HL-60/S4 (cell line): Measurements from ENCODE around the gene CTNNA3.

Experiments
- in situ Hi-C: fragments of 300-500 bp; cut with MboI; formaldehyde crosslinking; loops from 2 replicates; pipeline ENCODE4 v1.14.3; 2022; ENCODE audit warnings: low sequenced_read_pairs

The CTNNA3 gene

GRCh38 chr10:66717231-66717981 is 978.6 kb downstream of the CTNNA3 start:
- in situ Hi-C loops = no loop called here

GRCh38 chr10:66714741-66715140 is 981.3 kb downstream of the CTNNA3 start:
- in situ Hi-C loops = no loop called here

GRCh38 chr10:66713387-66713786 is 982.6 kb downstream of the CTNNA3 start:
- in situ Hi-C loops = no loop called here

GRCh38 chr10:66698069-66698468 is 997.9 kb downstream of the CTNNA3 start:
- in situ Hi-C loops = no loop called here

GRCh38 chr10:66695046-66695445 is 1000.9 kb downstream of the CTNNA3 start:
- in situ Hi-C loops = no loop called here

- in situ Hi-C loops = no loop called here
Measured at GRCh38 chr10:66684581-66684980, 1011.4 kb downstream of the CTNNA3 start.

- in situ Hi-C loops = no loop called here
Measured at GRCh38 chr10:66680886-66681285, 1015.1 kb downstream of the CTNNA3 start.

GRCh38 chr10:66678521-66678920 is 1017.5 kb downstream of the CTNNA3 start:
- in situ Hi-C loops = no loop called here

GRCh38 chr10:66673071-66673470 is 1022.9 kb downstream of the CTNNA3 start:
- in situ Hi-C loops = no loop called here

- in situ Hi-C loops = no loop called here
Measured at GRCh38 chr10:66671562-66671961, 1024.4 kb downstream of the CTNNA3 start.

- in situ Hi-C loops = no loop called here
Measured at GRCh38 chr10:66671064-66671463, 1024.9 kb downstream of the CTNNA3 start.

GRCh38 chr10:66656499-66656898 is 1039.5 kb downstream of the CTNNA3 start:
- in situ Hi-C loops = no loop called here

GRCh38 chr10:66654861-66655260 is 1041.1 kb downstream of the CTNNA3 start:
- in situ Hi-C loops = no loop called here

GRCh38 chr10:66651308-66652082 is 1044.5 kb downstream of the CTNNA3 start:
- in situ Hi-C loops = no loop called here

- in situ Hi-C loops = no loop called here
Measured at GRCh38 chr10:66649626-66650025, 1046.4 kb downstream of the CTNNA3 start.

- in situ Hi-C loops = no loop called here
Measured at GRCh38 chr10:66642217-66642616, 1053.8 kb downstream of the CTNNA3 start.

- in situ Hi-C loops = no loop called here
Measured at GRCh38 chr10:66639371-66639770, 1056.6 kb downstream of the CTNNA3 start.

- in situ Hi-C loops = no loop called here
Measured at GRCh38 chr10:66637273-66638036, 1058.5 kb downstream of the CTNNA3 start.

- in situ Hi-C loops = no loop called here
Measured at GRCh38 chr10:66629996-66630395, 1066.0 kb downstream of the CTNNA3 start.

GRCh38 chr10:66627156-66627555 is 1068.8 kb downstream of the CTNNA3 start:
- in situ Hi-C loops = no loop called here
